ENCODE measurements around the gene CNNM1. TPM values are rescaled to one million over a fixed set of nuclear protein-coding genes. Genes with fewer than 3 reads are reported as not detected.

The CNNM1 gene
- total and polyA plus RNA-seq, 9 of the 15 experiments (the other 6 are each of a cell fraction or from before 2014, with no cell fraction given) = not detected

- ChIA-PET CTCF (ENCODE audit: low intra/inter-chr PET ratio) (no interaction called here), POLR2A (interaction anchor here (0.8 to 2.3 kb wide), 3 partner anchors 9 to 958 kb away, joined by 3 to 23 read pairs (median 3); partner anchors contain the start of gene GOT1)
- Histone ChIP-seq H3K9me1 (ENCODE audit: control insufficient read depth, insufficient read depth, low read length) (peaks cover 4% of the 10 kb centered on the region), H3K4me2 (ENCODE audit: insufficient read depth, low read length) (no peak overlapping the region), H3K9me3 (replicated peaks; ENCODE audit: control insufficient read depth, insufficient read depth, low read depth, low read length) (no peaks in the 10 kb centered on the region), H2AFZ (ENCODE audit: low read depth, low read length) (no peak overlapping the region), H3K27ac (ENCODE audit: extremely low read depth, low read depth, low read length) (no peak overlapping the region), H3K27me3 (ENCODE audit: control insufficient read depth in 2 of 2, insufficient read depth in 2 of 2, low read length in 2 of 2) (no peaks in the 10 kb centered on the region), H3K36me3 (ENCODE audit: control insufficient read depth, insufficient read depth, low read length) (peaks cover 63% of the 10 kb centered on the region), H3K4me1 (replicated peaks in 1 of 2; ENCODE audit: control insufficient read depth in 2 of 2, insufficient read depth in 2 of 2, low read length in 2 of 2) (no peaks in the 10 kb centered on the region), H4K20me1 (replicated peaks; ENCODE audit: control insufficient read depth, insufficient read depth, low read length) (no peaks in the 10 kb centered on the region), H3K79me2 (ENCODE audit: control insufficient read depth, insufficient read depth, low read length) (peaks cover 63% of the 10 kb centered on the region), H3K9ac (ENCODE audit: insufficient read depth in 1 of 2, low read depth in 2 of 2, low read length in 2 of 2) (no peak overlapping the region), H3K4me3 (no peak overlapping the region)
- no TSS peak for BruUV-seq (replicated peaks)
- WGBS (ENCODE audit: insufficient coverage, low coverage, missing lambda C conversion rate) = 100% methylated on average over 2 of the region's 2 CpGs
- ATAC-seq (no peak), DNase-seq (ENCODE audit: extremely low read depth in 1 of 4, low spot score in 3 of 4) (no peak), FAIRE-seq (no peak)
- intact Hi-C loops (cut with micrococcal nuclease) (no loop called here), in situ Hi-C loops (cut with MboI) (no loop called here)
- TF ChIP-seq PURB (CRISPR knock-in tag; IDR thresholded peaks at IDR 0.05; ENCODE audit: low read depth) (no peak), RAD21 (CRISPR knock-in tag; conservative IDR thresholded peaks at IDR 0.05 in 1 of 2, IDR thresholded peaks at IDR 0.05 in 1 of 2) (no peak), ZNF695 (CRISPR knock-in tag; IDR thresholded peaks at IDR 0.05) (no peak), ZSCAN29 (IDR thresholded peaks at IDR 0.05) (no peak), EP400 (IDR thresholded peaks at IDR 0.05) (no peak), MAFF (IDR thresholded peaks at IDR 0.05; ENCODE audit: low read length) (no peak), ZNF134 (CRISPR knock-in tag; conservative IDR thresholded peaks at IDR 0.05) (no peak), ATF3 (IDR thresholded peaks at IDR 0.05) (no peak), ATF3 (CRISPR knock-in tag; conservative IDR thresholded peaks at IDR 0.05) (no peak), ZNF232 (CRISPR knock-in tag; IDR thresholded peaks at IDR 0.05) (no peak), BMI1 (IDR thresholded peaks at IDR 0.05; ENCODE audit: low read length) (no peak), RBM34 (IDR thresholded peaks at IDR 0.05; ENCODE audit: borderline replicate concordance, insufficient read depth, low read length) (no peak)
Observed at GRCh38 chr10:99419688-99420087, 90.5 kb downstream of the CNNM1 start.
